AG04450 (cell line): ENCODE data around the gene HOXA11. TPM values are rescaled to one million over a fixed set of nuclear protein-coding genes. Genes with fewer than 3 reads are reported as not detected.

Experiments used
- CTCF ChIA-PET: fragments of 300-600, 350-600 bp; formaldehyde crosslinking; extraction: SDS; loops from one replicate; lab custom pipeline; 2022; ENCODE audit warnings: antibody characterized with exemption, inconsistent platforms; lab: Charles Lee
- POLR2A ChIA-PET: fragments of 350-600 bp; formaldehyde crosslinking; extraction: SDS; loops from one replicate; lab custom pipeline; 2021; ENCODE audit warnings: antibody characterized with exemption, inconsistent platforms; lab: Yijun Ruan, JAX
- DNase-seq: peaks from one replicate; pipeline ENCODE4 v3.0.0-alpha.2; 2011; ENCODE audit warnings: low read depth, low spot score
- H3K27ac ChIP-seq: one replicate; pipeline ENCODE4 v1.5.1; 2012; ENCODE audit warnings: low read depth, low read length, control low read depth
- H3K27me3 ChIP-seq: one replicate; pipeline ENCODE4 v1.6.0; 2012; ENCODE audit warnings: low read length; ENCODE audit not compliant: control insufficient read depth, insufficient read depth
- H3K4me3 ChIP-seq: 2 replicates; pipeline ENCODE4 v1.5.1; 2011; ENCODE audit warnings: mild to moderate bottlenecking, low read depth, low read length, control low read depth
- H3K9me3 ChIP-seq: 2 replicates; pipeline ENCODE4 v1.5.1; 2012; ENCODE audit warnings: low read length; ENCODE audit not compliant: control insufficient read depth, insufficient read depth
- CTCF ChIP-seq: IDR thresholded peaks from 2 replicates; pipeline ENCODE4 v1.5.1; 2011; ENCODE audit warnings: low read depth, low read length, control low read depth, inconsistent platforms
- polyA plus RNA-seq: library from polyadenylated mRNA; depleted of rRNA; stranded (reverse); fragments of >200 nt; gene quantifications from 2 replicates; pipeline ENCODE4 v1.2.3, GENCODE V29; 2011

Gene HOXA11
- polyA plus RNA-seq, 1 experiment: 0.04 TPM

- no peak for TF ChIP-seq CTCF
- Histone ChIP-seq H3K27ac (no peak overlapping the region), H3K4me3 (no peak overlapping the region), H3K9me3 (peaks cover 11% of the 10 kb centered on the region; the same call in 1 of the 2 replicates), H3K27me3 (peaks cover 87% of the 10 kb centered on the region)
- POLR2A ChIA-PET: no interaction called here
- no peak for DNase-seq
- CTCF ChIA-PET: interaction anchor here (1.5 to 4.2 kb wide), 3 partner anchors 33 to 1284 kb away, joined by 6 to 17 read pairs (median 8); no protein-coding TSS in a partner anchor
Observed at GRCh38 chr7:27176962-27177794, 7.9 kb downstream of the HOXA11 start.

- no peak for TF ChIP-seq CTCF
- H3K9me3 ChIP-seq: peaks cover 11% of the 10 kb centered on the region; the same call in 1 of the 2 replicates
- CTCF ChIA-PET: interaction anchor here (1.5 to 4.2 kb wide), 3 partner anchors 33 to 1283 kb away, joined by 6 to 17 read pairs (median 8); no protein-coding TSS in a partner anchor
- H3K27ac ChIP-seq: no peak overlapping the region
- no peak overlapping the region for H3K4me3 ChIP-seq
- DNase-seq: no peak
- POLR2A ChIA-PET: no interaction called here
- H3K27me3 ChIP-seq: peaks cover 88% of the 10 kb centered on the region
Observed at GRCh38 chr7:27176524-27176845, 8.5 kb downstream of the HOXA11 start.

GRCh38 chr7:27175626-27176523, 9.2 kb downstream of the HOXA11 start:
- CTCF ChIA-PET: interaction anchor here (0.6 to 4.2 kb wide), 4 partner anchors 34 to 1283 kb away, joined by 6 to 17 read pairs (median 10); no protein-coding TSS in a partner anchor
- DNase-seq: no peak
- Histone ChIP-seq H3K9me3 (peaks cover 11% of the 10 kb centered on the region; the same call in 1 of the 2 replicates), H3K4me3 (no peak overlapping the region), H3K27ac (no peak overlapping the region), H3K27me3 (peaks cover 89% of the 10 kb centered on the region)
- POLR2A ChIA-PET: no interaction called here
- TF ChIP-seq CTCF: no peak

- peaks cover 89% of the 10 kb centered on the region for H3K27me3 ChIP-seq
- DNase-seq: no peak
- H3K9me3 ChIP-seq: peaks cover 11% of the 10 kb centered on the region; the same call in 1 of the 2 replicates
- POLR2A ChIA-PET: no interaction called here
- CTCF ChIA-PET: interaction anchor here (4.2 kb wide), 1 partner anchor 1282 kb away, joined by 17 read pairs; no protein-coding TSS in a partner anchor
- no peak overlapping the region for H3K27ac ChIP-seq
- H3K4me3 ChIP-seq: no peak overlapping the region
- TF ChIP-seq CTCF: no peak
Observed at GRCh38 chr7:27174874-27175625, 10.0 kb downstream of the HOXA11 start.
